HUDEP-2 (cell line): Measurements from ENCODE around the gene ZNF488.

Experiments
- DNase-seq, 76 experiments: peaks; one replicate each; lab custom pipeline; 2025; ENCODE audit not compliant: unreplicated experiment in 76 of 76; lab: John Stamatoyannopoulos, UW

The ZNF488 gene

GRCh38 chr10:47334466-47335295 is 49.4 kb downstream of the ZNF488 start:
- DNase-seq = no peak

- DNase-seq = no peak
Measured at GRCh38 chr10:47333532-47333931, 50.6 kb downstream of the ZNF488 start.

GRCh38 chr10:47332946-47333345 is 51.1 kb downstream of the ZNF488 start:
- DNase-seq = no peak

- no peak for DNase-seq
Measured at GRCh38 chr10:47332371-47332770, 51.7 kb downstream of the ZNF488 start.

- DNase-seq = no peak
Measured at GRCh38 chr10:47331954-47332353, 52.1 kb downstream of the ZNF488 start.

GRCh38 chr10:47331491-47331890 is 52.6 kb downstream of the ZNF488 start:
- no peak for DNase-seq

- no peak for DNase-seq
Measured at GRCh38 chr10:47330804-47331203, 53.3 kb downstream of the ZNF488 start.

GRCh38 chr10:47330366-47330765 is 53.7 kb downstream of the ZNF488 start:
- no peak for DNase-seq

- no peak for DNase-seq
Measured at GRCh38 chr10:47329855-47330254, 54.2 kb downstream of the ZNF488 start.

- peak in 1 of 76 experiments; percentile 3 for DNase-seq
Measured at GRCh38 chr10:47326927-47327330, 57.2 kb downstream of the ZNF488 start.

GRCh38 chr10:47326306-47326926 is 57.7 kb downstream of the ZNF488 start:
- DNase-seq = no peak

GRCh38 chr10:47325303-47326291 is 58.5 kb downstream of the ZNF488 start:
- DNase-seq = no peak

- no peak for DNase-seq
Measured at GRCh38 chr10:47323636-47324296, 60.3 kb downstream of the ZNF488 start.

- DNase-seq = no peak
Measured at GRCh38 chr10:47323087-47323486, 61.0 kb downstream of the ZNF488 start.

GRCh38 chr10:47322300-47323061 is 61.6 kb downstream of the ZNF488 start, which contains the start of gene GDF2:
Gene GDF2, plus strand, starts transcription at chr10:47322454. Its CDS starts 215 bp downstream, at chr10:47322669.
- no peak for DNase-seq

GRCh38 chr10:47321521-47322195 is 62.4 kb downstream of the ZNF488 start:
- DNase-seq = no peak

- DNase-seq = no peak
Measured at GRCh38 chr10:47320812-47321211, 63.3 kb downstream of the ZNF488 start.

GRCh38 chr10:47319784-47320183 is 64.3 kb downstream of the ZNF488 start:
- no peak for DNase-seq

- peak in 6 of 76 experiments; percentile 0 to 26 (median 6) for DNase-seq
Measured at GRCh38 chr10:47318706-47319105, 65.4 kb downstream of the ZNF488 start.
